ENCODE data around the gene WIPF3. TPM values are rescaled to one million over a fixed set of nuclear protein-coding genes. Genes with fewer than 3 reads are reported as not detected.

The WIPF3 gene
- total and polyA plus RNA-seq, 2 of the 4 experiments (the other 2 are of a cell fraction) = not detected

GRCh38 chr7:29779017-29779416, 27.3 kb upstream of the WIPF3 start:
- Histone ChIP-seq H3K4me1 (ENCODE audit: control insufficient read depth, insufficient read depth, low read length) (no peaks in the 10 kb centered on the region), H3K79me1 (ENCODE audit: low read depth in 1 of 2, low read length in 2 of 2) (no peaks in the 10 kb centered on the region), H3K36me3 (ENCODE audit: control insufficient read depth, insufficient read depth, low read length) (no peaks in the 10 kb centered on the region), H2AK5ac (ENCODE audit: low read depth, low read length) (no peak overlapping the region), H3K14ac (replicated peaks; ENCODE audit: low read depth, low read length) (no peak overlapping the region), H2AFZ (replicated peaks; ENCODE audit: low read length, poor library complexity) (no peak overlapping the region), H3K27ac (ENCODE audit: insufficient read depth, low read length) (no peak overlapping the region), H4K5ac (ENCODE audit: low read depth, low read length) (no peak overlapping the region), H3K4me3 (ENCODE audit: insufficient read depth, low read depth, low read length) (no peak overlapping the region), H3K9ac (ENCODE audit: low read depth, low read length) (no peak overlapping the region), H4K91ac (ENCODE audit: insufficient read depth, low read depth, low read length) (no peak overlapping the region), H3K9me1 (ENCODE audit: insufficient read depth, low read length) (no peaks in the 10 kb centered on the region), H3K23ac (ENCODE audit: low read depth, low read length) (no peak overlapping the region), H3K56ac (ENCODE audit: extremely low read depth, insufficient read depth, low read length) (no peak overlapping the region), H3K4me2 (ENCODE audit: low read depth, low read length) (no peak overlapping the region), H2AK9ac (replicated peaks; ENCODE audit: low read depth, low read length, poor library complexity) (no peak overlapping the region), H3K18ac (ENCODE audit: low read depth, low read length) (no peak overlapping the region), H3K9me3 (ENCODE audit: control insufficient read depth, insufficient read depth, low read length) (no peaks in the 10 kb centered on the region), H2BK20ac (ENCODE audit: low read depth, low read length) (no peak overlapping the region), H3K4ac (ENCODE audit: low read depth, low read length) (no peak overlapping the region), H2BK15ac (ENCODE audit: low read depth, low read length) (no peak overlapping the region), H2BK120ac (ENCODE audit: low read depth, low read length) (no peak overlapping the region), H3K27me3 (ENCODE audit: control insufficient read depth, insufficient read depth, low read length) (no peaks in the 10 kb centered on the region; the same call in 1 of the 2 replicates), H4K20me1 (ENCODE audit: insufficient read depth, low read length) (no peaks in the 10 kb centered on the region), H4K8ac (ENCODE audit: low read depth in 2 of 2, low read length in 2 of 2) (no peak overlapping the region), H2BK5ac (ENCODE audit: low read depth, low read length, poor library complexity, severe bottlenecking) (no peak overlapping the region)
- TF ChIP-seq MXI1 (IDR thresholded peaks at IDR 0.05; ENCODE audit: borderline replicate concordance, low read depth, low read length) (no peak), USF2 (IDR thresholded peaks at IDR 0.05; ENCODE audit: low read depth, low read length) (no peak), CTCF (conservative IDR thresholded peaks at IDR 0.05; ENCODE audit: low read depth, low read length) (no peak), ELK1 (IDR thresholded peaks at IDR 0.05; ENCODE audit: borderline replicate concordance, low read depth, low read length) (no peak), BHLHE40 (IDR thresholded peaks at IDR 0.05; ENCODE audit: low read depth, low read length) (no peak), MAFK (IDR thresholded peaks at IDR 0.05; ENCODE audit: low read depth, low read length) (no peak), CEBPB (IDR thresholded peaks at IDR 0.05; ENCODE audit: low read depth, low read length) (no peak), NFE2L2 (IDR thresholded peaks at IDR 0.05; ENCODE audit: low read depth, low read length) (no peak), RCOR1 (IDR thresholded peaks at IDR 0.05; ENCODE audit: insufficient replicate concordance, low read length) (no peak), CHD1 (IDR thresholded peaks at IDR 0.05; ENCODE audit: low read depth, low read length) (no peak), RFX5 (IDR thresholded peaks at IDR 0.05; ENCODE audit: low read depth, low read length) (no peak), POLR2A (IDR thresholded peaks at IDR 0.05; ENCODE audit: low read depth, low read length) (no peak), FOS (IDR thresholded peaks at IDR 0.05; ENCODE audit: low read depth, low read length) (no peak), RAD21 (IDR thresholded peaks at IDR 0.05; ENCODE audit: low read length) (no peak), SMC3 (IDR thresholded peaks at IDR 0.05; ENCODE audit: low read depth, low read length) (no peak)
- in situ Hi-C loops (cut with MboI; ENCODE audit: low sequenced_read_pairs) (no loop called here), dilution Hi-C loops (cut with HindIII; ENCODE audit: low sequenced_read_pairs, unreplicated experiment) (no loop called here), intact Hi-C loops (cut with micrococcal nuclease) (no loop called here)
- POLR2A ChIA-PET (ENCODE audit: unreplicated experiment) = no interaction called here
- ATAC-seq (ENCODE audit: low read depth) (no peak), DNase-seq (no peak)
- no CpG with 5 or more reads among the region's 2 CpGs for WGBS, 2 experiments (ENCODE audit: extremely low coverage in 2 of 2, insufficient read length in 1 of 2)
- no TSS peak for BruUV-seq (replicated peaks)
- CTCF ChIA-PET = interaction anchor here (0.6 kb wide), 1 partner anchor 1124 kb away, joined by 3 read pairs; no protein-coding TSS in a partner anchor

All from IMR-90 (cell line).